GM19043 (cell line): ENCODE results near the gene ALPK1.

Experiments
- ATAC-seq: cut with Tn5 transposase; IDR thresholded peaks from one replicate; pipeline ENCODE4 v1.9.1; 2021; ENCODE audit warnings: low read depth; ENCODE audit not compliant: unreplicated experiment

The ALPK1 gene

GRCh38 chr4:112321776-112322684 lies 24.9 kb downstream of the ALPK1 start:
- no peak for ATAC-seq

GRCh38 chr4:112322866-112323265 lies 25.7 kb downstream of the ALPK1 start:
- ATAC-seq: no peak

- ATAC-seq: no peak
Observed at GRCh38 chr4:112325530-112325929, 28.4 kb downstream of the ALPK1 start.

DNA sequence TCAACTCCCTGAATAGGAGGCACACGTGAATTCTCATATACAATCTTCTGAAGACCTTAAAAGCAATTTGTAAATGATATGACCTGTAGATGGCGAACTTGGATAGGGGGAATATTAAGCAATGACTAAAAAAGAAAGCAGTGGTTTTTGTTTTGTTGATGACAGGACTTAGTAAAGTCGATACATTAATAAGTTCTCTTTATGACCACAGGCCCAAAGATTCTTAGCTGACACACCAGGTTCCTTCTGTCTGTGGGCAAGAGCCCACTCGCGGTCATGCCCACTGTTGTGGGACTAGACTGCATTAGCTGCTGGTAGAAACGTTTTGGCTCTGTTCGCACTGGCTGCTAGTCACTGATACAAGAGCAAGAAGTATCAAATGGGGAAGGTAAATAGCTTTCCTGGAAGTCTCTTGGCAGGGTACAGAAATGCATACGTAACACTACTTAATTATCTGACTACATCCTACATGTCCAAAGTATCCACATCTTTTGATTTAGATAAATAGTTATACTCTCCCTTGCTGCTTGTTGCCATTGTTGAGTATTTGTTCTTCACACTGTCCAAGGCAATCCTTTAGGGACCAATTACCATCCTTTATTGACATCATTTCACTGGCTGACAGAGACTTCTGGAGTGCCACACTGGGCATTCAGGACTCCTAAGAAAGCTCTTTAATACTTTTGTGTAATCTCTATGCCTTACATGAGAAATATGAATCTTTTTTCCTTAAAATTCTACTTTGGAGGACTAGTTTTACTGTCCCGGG lies 31.0 kb downstream of the ALPK1 start:
- peak; percentile 72 for ATAC-seq

DNA sequence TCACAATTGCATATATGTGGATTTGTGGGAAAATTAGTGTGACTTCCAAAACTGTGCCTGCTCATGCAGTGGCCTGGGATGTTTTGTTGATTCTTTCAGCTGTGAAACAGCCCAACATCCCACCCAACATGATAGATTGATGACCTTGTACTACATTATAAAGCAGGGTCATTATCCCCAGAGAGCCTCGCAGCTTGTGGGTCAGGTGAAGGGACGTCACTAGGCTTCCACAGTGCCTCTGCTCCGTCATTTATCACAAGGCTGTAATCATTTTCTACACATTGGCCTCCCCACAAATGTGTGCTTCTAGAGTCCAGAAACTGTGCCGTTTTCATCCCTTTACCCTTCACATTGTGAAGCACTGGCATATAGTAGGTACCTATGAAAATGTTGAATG lies 31.6 kb downstream of the ALPK1 start:
- no peak for ATAC-seq

- no peak for ATAC-seq
Observed at GRCh38 chr4:112329672-112330375, 32.7 kb downstream of the ALPK1 start.

DNA sequence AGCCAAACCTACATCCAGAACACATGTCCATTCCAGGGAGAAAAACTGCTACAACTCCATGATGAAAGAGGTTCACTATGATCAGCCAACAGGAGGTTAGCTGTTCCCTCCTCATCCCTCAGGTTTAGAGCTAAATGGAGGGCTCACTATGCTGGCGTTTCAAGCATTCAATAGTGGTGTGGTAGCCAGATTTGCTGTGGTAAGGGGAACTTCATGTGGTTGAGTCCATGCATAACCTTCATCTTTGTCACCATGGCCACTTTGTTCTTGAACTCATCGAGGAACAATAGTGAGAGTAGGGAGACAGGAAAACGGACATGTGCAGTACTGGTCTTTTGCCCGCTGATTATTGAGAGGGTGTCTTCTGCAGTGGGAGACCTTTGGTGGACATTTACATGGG lies 33.8 kb downstream of the ALPK1 start:
- ATAC-seq: no peak

DNA sequence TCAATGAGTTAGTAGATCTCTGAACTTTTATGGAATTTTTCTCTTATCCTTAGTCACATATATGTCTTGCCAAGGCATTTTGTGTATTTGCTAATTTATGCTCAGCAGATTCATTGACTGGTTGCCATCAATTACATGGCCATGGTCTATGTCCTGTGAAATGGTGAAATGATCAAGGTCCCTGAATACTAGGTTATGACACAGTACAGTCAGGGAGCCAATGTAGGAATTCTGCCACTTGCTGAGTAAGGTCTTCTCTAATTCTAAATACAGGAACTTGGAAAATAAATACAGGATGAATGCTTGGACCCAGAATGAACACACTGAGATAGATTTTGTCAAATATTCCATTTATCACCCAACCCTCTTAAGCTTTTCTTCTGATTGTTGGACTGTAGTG lies 35.2 kb downstream of the ALPK1 start:
- no peak for ATAC-seq

GRCh38 chr4:112340023-112340422 lies 42.9 kb downstream of the ALPK1 start:
- ATAC-seq: no peak

GRCh38 chr4:112341033-112341432 lies 43.9 kb downstream of the ALPK1 start:
- no peak for ATAC-seq

DNA sequence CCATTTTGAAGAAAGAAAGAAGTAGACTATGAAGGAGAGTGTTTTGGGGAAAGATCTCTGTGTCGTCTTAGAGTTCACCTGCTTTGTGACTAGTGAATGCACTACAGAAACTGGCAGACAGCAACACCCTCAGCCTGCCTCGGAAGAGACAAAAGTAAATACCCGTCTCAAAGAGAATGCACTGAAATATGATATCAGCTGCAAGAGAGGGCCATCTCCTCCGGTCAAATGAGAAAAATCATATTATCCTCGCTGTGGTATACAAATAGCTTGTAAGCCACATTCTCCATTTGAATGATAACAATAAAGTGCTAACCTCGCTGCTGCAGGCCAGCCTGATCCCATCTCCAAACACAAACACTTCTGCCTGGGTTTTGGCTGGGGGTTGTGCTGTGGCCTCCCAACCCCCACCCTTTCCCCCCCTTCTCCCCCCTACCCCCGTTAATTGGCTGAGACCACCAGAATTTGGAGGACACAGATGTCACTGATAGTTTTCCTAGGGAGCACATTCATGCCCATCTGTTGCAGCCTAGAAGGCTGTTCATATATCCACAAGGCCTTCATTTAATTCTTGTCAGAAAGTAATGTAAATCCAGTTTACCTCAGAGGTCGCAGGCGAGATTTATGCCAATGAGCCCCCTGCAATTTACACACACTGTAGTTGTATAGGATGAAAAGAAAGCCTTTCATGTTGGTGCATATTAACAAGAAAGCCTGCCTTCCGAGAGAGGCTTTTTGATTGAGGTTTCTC lies 46.3 kb downstream of the ALPK1 start:
- ATAC-seq: no peak

DNA sequence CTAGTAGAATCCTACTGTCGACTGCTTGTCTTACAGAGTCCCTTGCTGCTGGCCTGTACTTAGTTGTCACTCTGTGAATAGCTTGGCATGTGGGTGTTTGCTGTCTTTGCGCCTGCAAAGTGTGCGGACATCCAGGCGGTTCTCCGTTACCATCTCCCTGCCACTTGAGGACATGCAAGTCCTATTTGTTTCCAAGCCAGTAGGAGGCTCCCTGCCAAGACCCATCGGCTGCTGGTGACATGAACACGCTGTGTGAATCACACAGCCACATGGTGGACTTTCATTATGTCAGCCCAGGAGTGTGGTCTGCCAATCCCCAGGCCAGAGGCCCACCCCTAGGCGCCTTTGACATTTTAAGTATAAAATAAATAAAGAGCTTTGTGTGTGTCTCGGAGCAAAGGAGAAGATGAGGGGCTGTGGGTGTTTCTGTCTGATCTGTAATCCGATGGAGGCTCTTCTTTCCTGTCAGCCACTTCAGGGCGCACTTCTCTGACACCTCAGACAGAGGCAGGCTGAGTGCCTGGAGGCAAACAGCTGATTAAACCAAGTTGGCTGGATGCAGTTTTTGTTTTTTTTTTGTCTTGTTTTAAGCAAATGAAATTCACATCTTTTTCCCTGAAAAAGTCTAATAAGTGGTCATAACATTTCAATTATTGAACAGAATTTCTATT lies 51.5 kb downstream of the ALPK1 start:
- ATAC-seq: no peak

DNA sequence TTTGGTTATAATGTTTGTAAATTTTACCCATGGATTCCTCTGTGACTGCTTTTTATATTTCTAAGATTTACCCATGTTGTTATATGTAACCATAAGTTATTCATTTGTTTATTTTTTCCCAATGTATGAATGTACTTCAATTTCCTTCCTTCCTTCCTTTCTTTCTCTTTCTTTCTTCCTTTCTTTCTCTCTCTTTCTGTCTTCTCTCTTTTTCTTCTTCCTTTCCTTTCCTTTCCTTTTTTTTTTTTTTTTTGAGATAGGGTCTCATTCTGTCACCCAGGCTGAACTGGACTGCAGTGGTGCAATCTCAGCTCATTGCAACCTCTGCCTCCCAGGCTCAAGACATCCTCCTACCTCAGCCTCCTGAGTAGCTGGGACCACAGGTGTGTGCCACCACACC lies 55.6 kb downstream of the ALPK1 start:
- ATAC-seq: no peak

GRCh38 chr4:112355662-112356061 lies 58.5 kb downstream of the ALPK1 start:
- ATAC-seq: no peak

- no peak for ATAC-seq
Observed at GRCh38 chr4:112357453-112357852, 60.3 kb downstream of the ALPK1 start.

DNA sequence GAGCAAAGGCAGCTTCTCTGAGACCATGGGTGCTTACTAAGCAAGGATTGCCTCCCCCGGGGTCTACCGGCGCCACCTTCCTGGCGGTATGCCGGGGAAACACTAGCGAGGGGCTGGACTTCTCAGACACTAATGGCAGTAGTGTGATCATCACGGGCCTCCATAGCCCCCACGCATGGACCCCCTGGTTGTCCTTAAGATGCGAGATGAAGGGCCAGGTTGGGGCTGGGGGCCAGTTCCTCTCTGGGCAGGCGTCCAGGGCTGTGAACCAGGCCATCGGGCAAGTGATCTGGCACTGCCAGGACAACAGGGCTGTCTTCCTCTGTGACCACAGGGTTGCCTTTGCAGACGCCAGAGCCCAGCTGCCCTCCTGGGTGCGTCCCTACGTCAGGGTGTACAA lies 60.7 kb downstream of the ALPK1 start:
- no peak for ATAC-seq

DNA sequence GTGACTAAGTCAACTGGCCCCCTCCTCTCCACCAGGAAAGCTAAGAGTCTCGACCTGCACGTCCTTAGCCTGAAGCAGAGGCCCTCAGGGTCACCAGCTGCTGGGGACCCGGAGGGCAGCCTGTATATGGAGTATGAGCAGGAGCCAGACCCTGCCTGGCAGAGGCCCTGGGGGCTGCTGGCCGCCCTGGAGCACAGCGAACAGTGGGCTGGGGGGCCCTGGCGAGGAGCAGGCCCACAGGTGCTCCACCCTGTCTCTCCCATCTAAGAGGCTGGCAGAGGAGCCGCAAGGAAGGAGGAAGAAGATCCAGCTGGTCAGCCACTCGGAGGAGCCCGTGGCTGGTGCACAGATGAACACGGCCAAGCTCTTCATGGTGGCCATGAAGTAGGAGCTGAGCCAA lies 61.2 kb downstream of the ALPK1 start:
- no peak for ATAC-seq

GRCh38 chr4:112358952-112359749 lies 62.0 kb downstream of the ALPK1 start:
- ATAC-seq: no peak

DNA sequence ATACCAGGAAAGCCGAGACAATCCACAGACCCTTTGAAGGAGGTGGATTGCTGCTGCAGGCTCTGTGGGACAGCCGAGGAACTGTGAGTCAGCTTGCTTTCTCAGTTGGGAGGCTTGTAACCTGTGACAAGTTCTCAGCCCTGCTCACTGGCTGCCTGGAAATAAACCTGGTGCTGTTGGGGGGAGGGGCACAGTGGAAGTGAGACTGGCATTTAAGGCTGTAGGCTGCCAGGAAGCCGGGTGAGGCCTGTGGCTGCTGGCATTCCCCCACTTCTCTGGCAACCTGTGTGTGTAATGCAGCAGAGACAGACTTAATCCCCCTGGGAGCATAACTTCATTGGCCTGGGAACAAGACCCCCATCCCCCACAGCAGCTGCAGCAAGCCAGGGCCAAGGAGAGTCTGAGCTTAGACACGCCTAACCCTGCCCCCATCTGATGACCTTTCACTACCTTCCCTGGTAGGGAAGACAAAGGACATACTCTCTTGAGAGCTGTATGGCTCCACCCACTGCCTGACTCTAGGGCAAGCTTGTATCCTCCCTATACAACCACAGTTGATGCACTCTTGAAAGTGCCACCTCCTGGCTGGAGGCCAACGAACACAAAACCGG lies 64.1 kb downstream of the ALPK1 start:
- no peak for ATAC-seq
